SJCRH30 (cell line): ENCODE results near the gene TMEM191C. TPM values are rescaled to one million over a fixed set of nuclear protein-coding genes. Genes with fewer than 3 reads are reported as not detected.

ENCODE experiments used
- DNase-seq, 2 experiments: peaks; one replicate each; pipeline ENCODE4 v3.0.0-alpha.2; 2015 to 2020
- H3K27ac ChIP-seq: fragments of 250-450 bp; sonication (Bioruptor Pico); 2 replicates; pipeline ENCODE4 v1.5.1; 2020; ENCODE audit warnings: mild to moderate bottlenecking, moderate library complexity
- H3K27me3 ChIP-seq: fragments of 250-450 bp; sonication (Bioruptor Pico); 2 replicates; pipeline ENCODE4 v1.5.1; 2020; ENCODE audit warnings: mild to moderate bottlenecking, moderate library complexity
- H3K36me3 ChIP-seq: fragments of 250-450 bp; sonication (Bioruptor Pico); 2 replicates; pipeline ENCODE4 v1.5.1; 2020; ENCODE audit warnings: mild to moderate bottlenecking, moderate library complexity
- H3K4me1 ChIP-seq: fragments of 250-450 bp; sonication (Bioruptor Pico); 2 replicates; pipeline ENCODE4 v1.5.1; 2020; ENCODE audit warnings: mild to moderate bottlenecking, moderate library complexity
- H3K4me3 ChIP-seq: fragments of 250-450 bp; sonication (Bioruptor Pico); 2 replicates; pipeline ENCODE4 v1.5.1; 2020; ENCODE audit warnings: mild to moderate bottlenecking, moderate library complexity
- H3K9me3 ChIP-seq: fragments of 250-450 bp; sonication (Bioruptor Pico); replicated peaks from 2 replicates; pipeline ENCODE4 v1.5.1; 2020; ENCODE audit warnings: mild to moderate bottlenecking, moderate library complexity
- total RNA-seq: library from RNA; depleted of rRNA; stranded (reverse); fragments of >200 nt; shearing (Covaris generic); gene quantifications from 2 replicates; pipeline ENCODE4 v1.2.3, GENCODE V29; 2014

TMEM191C gene
- total RNA-seq, 1 experiment from 2014 or later, result 0.67 TPM

GRCh38 chr22:21443057-21443734 is 24.0 kb upstream of the TMEM191C start:
- H3K27me3 ChIP-seq, result no peaks in the 10 kb centered on the region
- H3K36me3 ChIP-seq, result peaks cover 3% of the 10 kb centered on the region; the same call in 1 of the 2 replicates
- DNase-seq, result peak in 1 of 2 experiments; percentile 0
- no peaks in the 10 kb centered on the region for H3K4me1 ChIP-seq
- no peak overlapping the region for H3K4me3 ChIP-seq
- H3K27ac ChIP-seq, result no peak overlapping the region
- no peaks in the 10 kb centered on the region for H3K9me3 ChIP-seq

DNA sequence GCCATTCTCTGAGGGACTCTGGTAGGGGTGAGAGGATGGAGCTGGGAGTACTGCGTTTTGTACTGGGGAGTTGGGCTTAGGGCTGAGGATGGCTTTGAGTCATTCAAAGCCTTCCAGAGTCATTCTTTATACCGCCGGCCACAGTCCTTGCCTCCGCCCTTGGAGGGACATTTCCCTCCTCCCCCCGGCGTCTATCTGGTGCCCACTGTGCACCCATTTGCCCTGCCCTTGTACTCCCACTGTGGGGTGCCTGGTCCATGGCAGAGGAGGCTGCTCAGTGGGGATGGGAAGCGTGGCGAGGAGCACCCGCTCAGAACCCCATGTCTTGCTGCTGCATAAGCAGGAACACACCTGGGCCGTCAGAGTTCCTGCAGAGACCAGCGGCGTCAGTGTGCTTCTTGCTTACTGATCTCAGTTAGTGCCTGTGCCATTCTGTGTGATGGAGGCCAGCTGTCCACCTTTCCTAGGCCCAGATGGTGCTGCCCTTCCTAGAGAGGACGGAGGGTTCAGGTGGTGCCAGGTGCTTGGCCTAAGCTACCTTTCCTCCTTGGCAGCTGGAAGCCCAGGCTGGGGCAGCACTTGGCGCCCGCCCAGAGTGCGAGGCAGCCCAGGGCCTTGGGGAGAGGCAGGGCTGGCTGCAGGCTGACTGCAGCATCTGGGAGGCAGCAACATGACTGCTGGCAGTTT is 23.3 kb upstream of the TMEM191C start:
- H3K9me3 ChIP-seq, result no peaks in the 10 kb centered on the region
- no peaks in the 10 kb centered on the region for H3K27me3 ChIP-seq
- no peaks in the 10 kb centered on the region; the same call in 1 of the 2 replicates for H3K4me1 ChIP-seq
- H3K27ac ChIP-seq, result no peak overlapping the region
- no peak overlapping the region for H3K4me3 ChIP-seq
- peaks cover 4% of the 10 kb centered on the region; the same call in 1 of the 2 replicates for H3K36me3 ChIP-seq
- DNase-seq, result peak in 1 of 2 experiments; percentile 1

DNA sequence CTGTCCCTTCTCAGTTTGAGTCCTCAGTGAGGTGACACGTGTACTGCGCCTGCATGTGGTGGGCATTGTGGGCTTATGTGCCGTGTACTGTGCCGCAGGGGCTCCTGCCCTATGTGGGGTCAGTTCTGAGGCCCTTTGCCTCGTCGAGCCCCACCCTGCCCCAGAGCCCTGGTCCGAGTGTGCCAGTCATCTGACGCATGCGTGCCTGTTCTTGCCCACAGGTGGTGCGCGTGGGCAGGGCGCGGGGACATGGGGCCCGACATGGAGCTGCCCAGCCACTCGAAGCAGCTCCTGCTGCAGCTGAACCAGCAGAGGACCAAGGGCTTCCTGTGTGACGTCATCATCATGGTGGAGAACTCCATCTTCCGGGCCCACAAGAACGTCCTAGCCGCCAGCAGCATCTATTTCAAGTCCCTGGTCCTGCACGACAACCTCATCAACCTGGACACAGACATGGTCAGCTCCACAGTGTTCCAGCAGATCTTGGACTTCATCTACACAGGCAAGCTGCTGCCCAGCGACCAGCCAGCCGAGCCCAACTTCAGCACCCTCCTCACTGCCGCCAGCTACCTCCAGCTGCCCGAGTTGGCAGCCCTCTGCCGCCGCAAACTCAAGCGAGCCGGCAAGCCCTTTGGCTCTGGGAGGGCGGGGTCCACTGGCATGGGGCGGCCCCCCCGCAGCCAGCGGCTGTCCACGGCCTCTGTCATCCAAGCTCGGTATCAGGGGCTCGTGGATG is 22.3 kb upstream of the TMEM191C start:
- Histone ChIP-seq H3K4me1 (peaks cover 3% of the 10 kb centered on the region; the same call in 1 of the 2 replicates), H3K4me3 (no peak overlapping the region), H3K36me3 (peaks cover 4% of the 10 kb centered on the region; the same call in 1 of the 2 replicates), H3K27me3 (no peaks in the 10 kb centered on the region), H3K9me3 (no peaks in the 10 kb centered on the region), H3K27ac (no peak overlapping the region)
- peak in 1 of 2 experiments; percentile 1 for DNase-seq

DNA sequence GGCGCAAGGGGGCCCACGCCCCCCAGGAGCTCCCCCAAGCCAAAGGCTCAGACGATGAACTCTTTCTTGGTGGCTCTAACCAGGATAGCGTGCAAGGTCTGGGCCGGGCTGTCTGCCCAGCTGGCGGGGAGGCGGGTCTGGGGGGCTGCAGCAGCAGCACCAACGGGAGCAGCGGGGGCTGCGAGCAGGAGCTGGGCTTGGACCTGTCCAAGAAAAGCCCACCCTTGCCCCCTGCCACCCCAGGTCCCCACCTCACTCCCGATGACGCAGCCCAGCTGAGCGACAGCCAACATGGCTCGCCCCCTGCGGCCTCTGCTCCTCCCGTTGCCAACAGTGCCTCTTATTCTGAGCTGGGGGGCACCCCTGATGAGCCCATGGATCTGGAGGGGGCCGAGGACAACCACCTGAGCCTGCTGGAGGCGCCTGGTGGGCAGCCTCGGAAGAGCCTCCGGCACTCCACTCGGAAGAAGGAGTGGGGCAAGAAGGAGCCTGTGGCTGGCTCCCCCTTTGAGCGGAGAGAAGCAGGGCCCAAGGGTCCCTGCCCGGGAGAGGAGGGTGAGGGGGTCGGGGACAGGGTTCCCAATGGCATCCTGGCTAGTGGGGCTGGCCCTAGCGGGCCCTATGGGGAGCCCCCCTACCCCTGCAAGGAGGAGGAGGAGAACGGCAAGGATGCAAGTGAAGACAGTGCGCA is 21.6 kb upstream of the TMEM191C start:
- H3K27ac ChIP-seq, result no peak overlapping the region
- H3K27me3 ChIP-seq, result no peaks in the 10 kb centered on the region
- no peaks in the 10 kb centered on the region for H3K9me3 ChIP-seq
- peaks cover 3% of the 10 kb centered on the region; the same call in 1 of the 2 replicates for H3K4me1 ChIP-seq
- DNase-seq, result peak in 1 of 2 experiments; percentile 2
- no peak overlapping the region for H3K4me3 ChIP-seq
- peaks cover 4% of the 10 kb centered on the region; the same call in 1 of the 2 replicates for H3K36me3 ChIP-seq

DNA sequence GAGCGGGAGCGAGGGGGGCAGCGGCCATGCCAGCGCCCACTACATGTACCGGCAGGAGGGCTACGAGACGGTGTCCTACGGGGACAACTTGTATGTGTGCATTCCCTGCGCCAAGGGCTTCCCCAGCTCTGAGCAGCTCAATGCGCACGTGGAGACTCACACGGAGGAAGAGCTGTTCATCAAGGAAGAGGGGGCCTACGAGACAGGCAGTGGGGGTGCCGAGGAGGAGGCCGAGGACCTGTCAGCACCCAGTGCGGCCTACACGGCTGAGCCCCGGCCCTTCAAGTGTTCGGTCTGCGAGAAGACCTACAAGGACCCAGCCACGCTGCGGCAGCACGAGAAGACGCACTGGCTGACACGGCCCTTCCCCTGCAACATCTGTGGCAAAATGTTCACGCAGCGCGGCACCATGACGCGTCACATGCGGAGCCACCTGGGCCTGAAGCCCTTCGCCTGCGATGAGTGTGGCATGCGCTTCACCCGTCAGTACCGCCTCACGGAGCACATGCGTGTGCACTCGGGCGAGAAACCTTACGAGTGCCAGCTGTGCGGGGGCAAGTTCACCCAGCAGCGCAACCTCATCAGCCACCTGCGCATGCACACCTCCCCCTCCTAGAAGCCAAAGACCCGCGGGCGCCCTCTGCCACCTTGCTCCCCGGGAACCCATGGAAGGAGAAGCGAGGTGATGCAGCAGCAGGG is 20.9 kb upstream of the TMEM191C start:
- DNase-seq, result peak in 1 of 2 experiments; percentile 2
- peaks cover 3% of the 10 kb centered on the region; the same call in 1 of the 2 replicates for H3K4me1 ChIP-seq
- H3K27ac ChIP-seq, result no peak overlapping the region
- no peaks in the 10 kb centered on the region for H3K27me3 ChIP-seq
- H3K4me3 ChIP-seq, result no peak overlapping the region
- H3K36me3 ChIP-seq, result peaks cover 4% of the 10 kb centered on the region; the same call in 1 of the 2 replicates
- no peaks in the 10 kb centered on the region for H3K9me3 ChIP-seq

DNA sequence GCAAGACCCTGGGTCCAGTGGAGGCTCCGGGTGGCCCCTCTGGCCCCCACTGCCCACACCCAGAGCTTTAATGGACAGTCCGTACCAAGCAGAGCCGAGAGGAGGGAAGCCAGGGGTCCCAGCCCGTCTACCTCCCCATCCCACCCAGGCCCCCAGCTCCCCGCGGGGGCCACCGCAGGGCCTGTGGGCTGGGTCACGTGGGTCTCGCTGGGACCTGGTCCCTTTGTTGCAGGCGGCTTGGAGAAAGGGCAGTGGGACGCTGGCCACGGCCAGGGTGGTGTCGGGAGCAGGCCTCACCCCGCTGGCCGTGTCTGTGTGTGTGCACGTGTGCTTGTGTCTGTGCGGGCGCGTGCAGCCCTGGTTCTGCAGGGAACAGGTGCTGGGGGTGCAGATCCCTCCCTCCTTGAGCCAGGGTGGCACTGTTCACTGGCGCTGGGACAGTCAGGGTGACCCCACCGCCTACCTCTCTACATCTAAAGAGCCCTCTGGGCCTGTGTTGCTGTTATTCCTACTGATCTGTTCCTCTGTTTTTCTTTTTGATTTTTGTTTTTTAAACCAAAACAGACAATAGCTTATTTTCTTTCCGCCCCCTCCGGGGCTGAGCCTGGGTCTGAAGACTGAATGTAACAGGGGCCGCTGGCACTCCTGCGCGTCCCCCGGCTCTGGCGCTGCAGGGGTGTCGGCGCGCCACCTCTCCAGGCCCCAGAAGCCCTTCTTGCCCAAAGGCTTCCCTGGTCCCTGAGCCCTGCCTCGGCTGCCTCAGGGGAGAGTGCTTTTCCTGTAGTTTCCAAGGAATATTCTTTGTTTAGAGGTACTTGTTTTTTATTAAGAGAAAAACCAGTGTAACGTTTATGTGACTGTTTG is 20.1 kb upstream of the TMEM191C start:
- peak in 1 of 2 experiments; percentile 1 for DNase-seq
- no peaks in the 10 kb centered on the region for H3K9me3 ChIP-seq
- H3K4me1 ChIP-seq, result peaks cover 3% of the 10 kb centered on the region; the same call in 1 of the 2 replicates
- no peaks in the 10 kb centered on the region for H3K27me3 ChIP-seq
- no peak overlapping the region for H3K27ac ChIP-seq
- no peak overlapping the region for H3K4me3 ChIP-seq
- peaks cover 4% of the 10 kb centered on the region; the same call in 1 of the 2 replicates for H3K36me3 ChIP-seq

- H3K4me1 ChIP-seq, result peaks cover 3% of the 10 kb centered on the region; the same call in 1 of the 2 replicates
- H3K36me3 ChIP-seq, result peaks cover 4% of the 10 kb centered on the region; the same call in 1 of the 2 replicates
- H3K27ac ChIP-seq, result no peak overlapping the region
- H3K9me3 ChIP-seq, result no peaks in the 10 kb centered on the region
- H3K27me3 ChIP-seq, result no peaks in the 10 kb centered on the region
- DNase-seq, result peak in 1 of 2 experiments; percentile 18
- no peak overlapping the region for H3K4me3 ChIP-seq
Measured at GRCh38 chr22:21447694-21448402, 19.3 kb upstream of the TMEM191C start.

DNA sequence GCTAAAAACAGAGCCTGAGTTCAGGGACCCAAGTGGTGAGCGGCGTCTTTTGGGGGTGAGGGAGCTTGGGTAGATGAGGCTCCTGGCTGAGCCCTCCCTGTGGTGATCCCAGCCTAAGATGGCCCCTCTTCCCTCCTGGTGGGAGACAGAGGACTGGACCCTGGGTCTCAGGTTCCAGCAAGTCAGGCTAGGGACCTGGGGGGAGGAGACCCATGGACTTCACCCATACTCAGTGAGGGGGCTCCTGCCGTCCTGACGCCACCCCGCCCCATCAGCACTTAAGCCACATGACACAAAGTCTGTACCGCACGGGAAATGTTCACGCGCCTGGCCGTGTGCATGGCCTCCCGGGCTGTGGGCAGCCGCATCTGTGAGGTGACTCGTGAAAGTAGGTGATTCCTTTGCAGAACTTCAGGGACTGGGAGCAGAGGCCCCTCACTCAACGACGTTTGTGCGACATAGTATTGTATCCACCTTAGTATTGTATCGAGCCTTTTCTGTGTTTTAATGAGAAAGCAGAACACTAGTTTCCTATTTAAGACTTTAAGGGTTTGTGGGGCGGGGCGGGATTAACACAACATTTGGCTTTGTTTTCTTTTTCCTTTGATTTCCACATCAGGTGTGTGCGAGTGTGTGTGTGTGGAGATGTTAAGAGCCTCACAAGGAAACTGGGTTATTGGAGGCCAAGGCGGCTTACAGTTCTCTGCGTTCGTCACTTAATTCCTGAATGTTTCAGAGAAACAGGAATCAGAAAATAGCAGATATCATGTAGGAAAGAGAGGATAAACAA is 18.4 kb upstream of the TMEM191C start:
- DNase-seq, result peak in 1 of 2 experiments; percentile 0
- Histone ChIP-seq H3K27ac (no peak overlapping the region), H3K4me3 (no peak overlapping the region), H3K9me3 (no peaks in the 10 kb centered on the region), H3K4me1 (peaks cover 3% of the 10 kb centered on the region; the same call in 1 of the 2 replicates), H3K27me3 (no peaks in the 10 kb centered on the region), H3K36me3 (0 out of 2 replicates have a peak, but pooled peaks cover 4% of the 10 kb centered on the region)

DNA sequence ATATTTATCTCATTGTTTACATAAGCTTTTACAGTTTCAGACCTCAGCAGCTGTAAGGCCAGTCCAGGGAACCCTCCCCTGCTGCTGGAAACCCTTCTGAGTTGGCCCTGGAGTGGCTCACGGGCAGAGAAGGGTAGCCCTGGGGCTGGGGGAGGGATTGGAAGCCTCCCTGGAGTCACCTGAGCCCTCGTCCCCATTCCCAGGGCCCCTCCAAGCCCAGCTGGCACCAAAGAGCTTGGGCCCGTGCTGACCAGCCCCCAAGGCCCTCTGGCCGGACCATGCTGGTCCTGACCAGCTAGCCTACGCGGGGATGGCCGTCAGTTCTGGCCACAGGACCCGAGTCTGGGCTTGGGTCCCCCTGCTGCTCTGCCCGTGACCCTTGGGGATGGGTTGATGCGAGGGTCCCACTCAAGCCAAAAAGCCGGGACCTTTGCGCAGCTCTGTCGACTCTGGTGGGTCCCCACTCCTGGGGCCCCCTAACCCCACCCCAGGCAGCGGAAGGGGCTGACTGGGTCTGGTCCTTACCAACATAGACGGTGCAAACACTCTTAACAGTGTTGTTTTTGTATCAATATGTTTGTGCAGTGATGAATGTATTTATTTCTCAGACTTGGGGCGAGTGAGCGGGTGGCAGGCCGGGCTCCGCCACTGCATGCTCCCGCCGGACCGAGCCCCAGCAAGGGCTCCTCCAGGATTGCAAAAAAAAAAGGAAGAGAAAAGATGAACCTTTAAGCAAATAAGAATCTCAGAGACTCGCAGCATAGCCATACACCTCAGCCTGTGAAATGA is 17.5 kb upstream of the TMEM191C start:
- H3K27me3 ChIP-seq, result no peaks in the 10 kb centered on the region
- peaks cover 3% of the 10 kb centered on the region; the same call in 1 of the 2 replicates for H3K4me1 ChIP-seq
- no peaks in the 10 kb centered on the region for H3K9me3 ChIP-seq
- H3K4me3 ChIP-seq, result no peak overlapping the region
- peak in 1 of 2 experiments; percentile 4 for DNase-seq
- H3K27ac ChIP-seq, result no peak overlapping the region
- 0 out of 2 replicates have a peak, but pooled peaks cover 4% of the 10 kb centered on the region for H3K36me3 ChIP-seq

DNA sequence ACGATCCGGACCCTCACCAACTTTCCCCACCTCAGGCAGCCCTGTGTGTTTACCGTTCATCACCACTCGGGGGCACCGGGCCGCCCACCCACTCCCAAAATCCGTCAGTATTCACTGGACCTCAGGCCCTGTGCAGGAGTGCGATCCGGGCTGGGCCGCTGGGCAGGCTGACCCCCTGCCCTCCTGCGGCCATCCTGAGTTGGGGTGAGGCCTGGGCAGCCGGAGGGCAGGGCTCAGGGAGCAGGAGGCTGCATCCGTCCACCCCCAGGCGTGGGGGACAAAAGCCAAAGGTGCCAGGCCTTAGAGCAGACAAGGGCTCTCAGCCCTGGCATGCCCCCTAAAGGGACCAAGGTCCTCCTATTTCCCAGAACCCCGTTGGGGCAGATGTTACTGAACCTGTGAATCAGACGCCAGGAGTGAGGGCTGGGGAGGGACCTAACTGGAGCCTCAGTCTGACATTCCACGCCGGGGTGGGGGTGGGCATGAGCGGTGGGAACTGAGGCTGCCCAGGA is 16.8 kb upstream of the TMEM191C start:
- Histone ChIP-seq H3K9me3 (no peaks in the 10 kb centered on the region), H3K36me3 (0 out of 2 replicates have a peak, but pooled peaks cover 4% of the 10 kb centered on the region), H3K27me3 (no peaks in the 10 kb centered on the region), H3K4me1 (peaks cover 3% of the 10 kb centered on the region; the same call in 1 of the 2 replicates), H3K27ac (no peak overlapping the region), H3K4me3 (no peak overlapping the region)
- DNase-seq, result peak in 1 of 2 experiments; percentile 1

DNA sequence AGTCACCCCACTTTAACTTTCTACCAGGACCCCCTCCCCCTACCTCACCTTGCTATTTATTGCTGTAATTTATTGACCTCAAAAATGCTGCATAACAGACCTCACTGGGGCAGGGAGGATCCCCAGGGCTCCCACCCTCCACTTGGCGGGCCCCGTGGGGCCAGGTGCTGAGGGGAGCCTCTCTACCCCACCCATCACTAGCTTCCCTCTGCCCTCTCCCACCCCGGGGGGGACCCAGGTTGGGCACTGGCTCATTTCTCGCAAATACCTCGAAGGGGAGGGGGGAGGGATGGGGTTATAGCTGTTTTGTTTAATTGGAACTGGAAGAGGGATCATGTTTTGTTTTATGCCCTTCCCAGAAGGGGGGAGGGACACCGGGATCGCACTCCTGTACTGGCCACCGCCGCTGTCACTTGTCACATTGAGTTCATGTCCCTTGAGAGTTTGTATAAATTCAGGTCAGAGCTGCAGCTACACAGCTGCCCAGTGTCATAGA is 16.3 kb upstream of the TMEM191C start:
- H3K4me3 ChIP-seq, result no peak overlapping the region
- no peaks in the 10 kb centered on the region for H3K9me3 ChIP-seq
- no peak overlapping the region for H3K27ac ChIP-seq
- no peaks in the 10 kb centered on the region for H3K27me3 ChIP-seq
- H3K4me1 ChIP-seq, result peaks cover 3% of the 10 kb centered on the region; the same call in 1 of the 2 replicates
- H3K36me3 ChIP-seq, result 0 out of 2 replicates have a peak, but pooled peaks cover 2% of the 10 kb centered on the region
- DNase-seq, result peak in 1 of 2 experiments; percentile 1
